OCI-LY7 (cell line): ENCODE data around the gene FARSB. TPM values are rescaled to one million over a fixed set of nuclear protein-coding genes. Genes with fewer than 3 reads are reported as not detected.

ENCODE experiments used
- BruUV-seq: library from RNA; stranded (reverse); fragments of 400-500 nt; replicated peaks from 2 replicates; lab custom pipeline; 2021; lab: Mats Ljungman, UMichigan
- CTCF ChIA-PET: fragments of 300-600 bp; sonication (Branson Sonifier 250); formaldehyde crosslinking; loops from one replicate; lab custom pipeline; 2022; ENCODE audit warnings: antibody characterized with exemption; ENCODE audit not compliant: unreplicated experiment; lab: Charles Lee
- POLR2A ChIA-PET: fragments of 300-600 bp; sonication (Branson Sonifier 250); formaldehyde crosslinking; loops from one replicate; lab custom pipeline; 2022; ENCODE audit warnings: antibody characterized with exemption; lab: Charles Lee
- DNase-seq: peaks from one replicate; pipeline ENCODE4 v3.0.0-alpha.2; 2015; ENCODE audit warnings: low spot score
- H2AFZ ChIP-seq: fragments of 200-600 bp; sonication (generic), shearing (Covaris generic); 2 replicates; pipeline ENCODE4 v1.6.1; 2014; ENCODE audit warnings: mild to moderate bottlenecking, antibody characterized with exemption, low read length, moderate library complexity
- H3K27ac ChIP-seq: fragments of 200-600 bp; sonication (generic); 2 replicates; pipeline ENCODE4 v1.5.1; 2014; ENCODE audit warnings: mixed run types, low read depth, mild to moderate bottlenecking, moderate library complexity, low read length, inconsistent platforms; ENCODE audit not compliant: poor library complexity, severe bottlenecking
- H3K36me3 ChIP-seq: fragments of 200-600 bp; sonication (generic); 2 replicates; pipeline ENCODE4 v1.6.1; 2014; ENCODE audit warnings: mild to moderate bottlenecking, antibody characterized with exemption, low read length, moderate library complexity, mixed read lengths; ENCODE audit not compliant: insufficient read depth
- H3K4me1 ChIP-seq: fragments of 200-600 bp; sonication (generic); 2 replicates; pipeline ENCODE4 v1.5.1; 2014; ENCODE audit warnings: mild to moderate bottlenecking, low read length; ENCODE audit not compliant: insufficient read depth, poor library complexity, severe bottlenecking
- H3K4me2 ChIP-seq: fragments of 200-600 bp; sonication (generic); 2 replicates; pipeline ENCODE4 v1.6.1; 2014; ENCODE audit warnings: mild to moderate bottlenecking, low read length
- H3K4me3 ChIP-seq: fragments of 200-600 bp; sonication (generic); 2 replicates; pipeline ENCODE4 v1.5.1; 2014; ENCODE audit warnings: mild to moderate bottlenecking, low read depth, low read length; ENCODE audit not compliant: poor library complexity, severe bottlenecking
- H3K79me2 ChIP-seq: fragments of 200-600 bp; sonication (generic); 2 replicates; pipeline ENCODE4 v1.6.1; 2016; ENCODE audit warnings: low read depth, mild to moderate bottlenecking, low read length, moderate library complexity, mixed read lengths; ENCODE audit not compliant: insufficient read depth
- H3K9me2 ChIP-seq: fragments of 200-600 bp; sonication (generic); 2 replicates; pipeline ENCODE4 v1.6.1; 2016; ENCODE audit warnings: mild to moderate bottlenecking, low read length, mixed read lengths; ENCODE audit not compliant: insufficient read depth
- H3K9me3 ChIP-seq: fragments of 200-600 bp; sonication (generic); 2 replicates; pipeline ENCODE4 v1.6.1; 2014; ENCODE audit warnings: mild to moderate bottlenecking, mixed run types, low read length, mixed read lengths
- H4K20me1 ChIP-seq: fragments of 200-600 bp; sonication (generic); 2 replicates; pipeline ENCODE4 v1.6.1; 2014; ENCODE audit warnings: mild to moderate bottlenecking, antibody characterized with exemption, low read length, moderate library complexity, mixed read lengths; ENCODE audit not compliant: insufficient read depth
- CTCF ChIP-seq: fragments of 200-600 bp; sonication (generic); conservative IDR thresholded peaks from 2 replicates; pipeline ENCODE4 v1.5.1; 2014; ENCODE audit warnings: mild to moderate bottlenecking, antibody characterized with exemption, low read length, moderate library complexity, mixed read lengths
- EZH2phosphoT487 ChIP-seq: fragments of 200-600 bp; sonication (generic); IDR thresholded peaks from 2 replicates; pipeline ENCODE4 v1.6.1; 2018; ENCODE audit warnings: low read depth, borderline replicate concordance, mild to moderate bottlenecking, mixed run types, antibody characterized with exemption, low read length, moderate library complexity, mixed read lengths
- intact Hi-C: fragments of 100-400 bp; cut with micrococcal nuclease; formaldehyde crosslinking; loops from one replicate; pipeline ENCODE4 v1.10.0; 2022; ENCODE audit not compliant: unreplicated experiment
- total RNA-seq, 2 experiments: library from RNA; depleted of rRNA in 1 of 2; stranded (reverse); fragments of >200 nt in 1 of 2; shearing (Covaris generic) in 1 of 2; gene quantifications; 2 replicates each; pipeline ENCODE4 v1.2.3, GENCODE V29; 2014 to 2022

The FARSB gene
- total RNA-seq, 2 experiments from 2014 or later: 24.9 to 46.7 TPM

DNA sequence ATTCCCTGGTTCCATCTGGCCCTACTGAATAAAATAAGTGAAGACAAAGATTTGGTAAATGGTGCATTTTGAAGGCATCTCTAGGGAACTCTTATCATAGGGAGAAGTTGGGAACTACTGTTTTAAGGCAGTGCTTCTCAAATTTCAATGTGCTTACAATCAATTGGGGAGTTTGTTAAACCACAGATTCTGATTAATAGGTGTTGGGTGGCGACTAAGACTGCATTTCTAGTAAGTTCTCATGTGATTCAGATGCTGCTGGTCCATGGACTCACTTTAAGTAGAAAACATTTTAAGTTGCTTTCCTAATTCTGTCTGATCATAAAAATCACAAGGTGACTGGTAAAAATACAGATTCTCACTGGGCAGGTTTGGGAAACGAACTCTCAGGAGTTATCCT is 14.6 kb downstream of the FARSB start:
- H4K20me1 ChIP-seq: 0 out of 2 replicates have a peak, but pooled peaks cover 5% of the 10 kb centered on the region
- no peak overlapping the region for H3K27ac ChIP-seq
- no TSS peak for BruUV-seq
- H3K36me3 ChIP-seq: peaks cover 98% of the 10 kb centered on the region
- H3K4me3 ChIP-seq: no peak overlapping the region
- no peak overlapping the region for H3K4me2 ChIP-seq
- no peak overlapping the region for H2AFZ ChIP-seq
- intact Hi-C loops: no loop called here
- no peaks in the 10 kb centered on the region for H3K9me2 ChIP-seq
- no peak for DNase-seq
- POLR2A ChIA-PET: interaction anchor here (0.5 to 2.5 kb wide), 5 partner anchors 12 to 819 kb away, joined by 3 to 18 read pairs (median 4); partner anchors contain the start of gene FARSB
- CTCF ChIA-PET: no interaction called here
- H3K79me2 ChIP-seq: peaks cover 12% of the 10 kb centered on the region
- no peaks in the 10 kb centered on the region for H3K9me3 ChIP-seq
- no peaks in the 10 kb centered on the region for H3K4me1 ChIP-seq
- TF ChIP-seq CTCF (no peak), EZH2phosphoT487 (no peak)

DNA sequence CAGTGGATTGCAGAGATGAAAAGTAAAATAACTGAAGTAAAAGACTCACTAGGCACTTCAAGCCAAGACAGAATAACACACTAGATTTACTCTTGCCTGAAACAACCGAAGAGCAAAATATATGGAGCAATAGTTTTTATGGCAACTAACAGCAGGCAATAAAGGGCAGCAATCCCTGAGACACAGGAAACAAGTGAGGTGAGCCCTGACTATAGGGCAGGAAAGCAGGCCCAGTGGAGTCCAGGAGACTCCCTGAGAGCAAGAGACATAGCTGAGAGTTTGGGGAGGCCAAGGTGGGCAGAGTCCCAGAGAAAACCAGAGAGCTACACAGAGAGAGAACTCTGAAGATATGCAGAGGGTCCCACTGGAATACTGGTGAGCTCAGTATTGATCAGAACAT is 18.8 kb downstream of the FARSB start:
- BruUV-seq: no TSS peak
- CTCF ChIA-PET: no interaction called here
- POLR2A ChIA-PET: interaction anchor here (0.7 to 1.5 kb wide), 3 partner anchors 17 to 43 kb away, joined by 3 to 5 read pairs (median 4); no protein-coding TSS in a partner anchor
- no peaks in the 10 kb centered on the region for H3K9me2 ChIP-seq
- no peaks in the 10 kb centered on the region for H4K20me1 ChIP-seq
- no peak overlapping the region for H2AFZ ChIP-seq
- H3K4me2 ChIP-seq: no peak overlapping the region
- no peaks in the 10 kb centered on the region for H3K9me3 ChIP-seq
- intact Hi-C loops: no loop called here
- H3K79me2 ChIP-seq: 0 out of 2 replicates have a peak, but pooled peaks cover 4% of the 10 kb centered on the region
- H3K4me1 ChIP-seq: no peaks in the 10 kb centered on the region
- no peak for TF ChIP-seq EZH2phosphoT487
- TF ChIP-seq CTCF: no peak
- H3K27ac ChIP-seq: no peak overlapping the region
- H3K4me3 ChIP-seq: no peak overlapping the region
- peaks cover 97% of the 10 kb centered on the region for H3K36me3 ChIP-seq
- DNase-seq: no peak

- no TSS peak for BruUV-seq
- no peaks in the 10 kb centered on the region for H3K9me2 ChIP-seq
- DNase-seq: no peak
- no peak overlapping the region for H2AFZ ChIP-seq
- no peak overlapping the region for H3K4me2 ChIP-seq
- no peaks in the 10 kb centered on the region for H3K4me1 ChIP-seq
- peaks cover 98% of the 10 kb centered on the region for H3K36me3 ChIP-seq
- no peak overlapping the region for H3K27ac ChIP-seq
- intact Hi-C loops: no loop called here
- H3K4me3 ChIP-seq: no peak overlapping the region
- ChIA-PET CTCF (no interaction called here), POLR2A (interaction anchor here (0.6 to 0.7 kb wide), 3 partner anchors 18 to 79 kb away, joined by 3 read pairs; no protein-coding TSS in a partner anchor)
- H3K79me2 ChIP-seq: 0 out of 2 replicates have a peak, but pooled peaks cover 4% of the 10 kb centered on the region
- no peaks in the 10 kb centered on the region for H4K20me1 ChIP-seq
- no peaks in the 10 kb centered on the region for H3K9me3 ChIP-seq
- TF ChIP-seq CTCF (no peak), EZH2phosphoT487 (no peak)
These were observed 20.6 kb downstream of the FARSB start for GRCh38 chr2:222635295-222635694.
